H9 (cell line): ENCODE measurements around the gene KLHDC10. TPM values are rescaled to one million over a fixed set of nuclear protein-coding genes. Genes with fewer than 3 reads are reported as not detected.
"Not testable (repeated sequence)": the region's sequence is repeated elsewhere in the genome, so short reads cannot be mapped to it uniquely, and the experiment has no call there.

Experiments used
- DNase-seq: peaks from one replicate; pipeline ENCODE4 v3.0.0-alpha.2; 2017
- H2AFZ ChIP-seq: one replicate; pipeline ENCODE4 v1.6.1; 2013; ENCODE audit warnings: mild to moderate bottlenecking, low read length, control low read depth, moderate library complexity
- H2AK5ac ChIP-seq: 2 replicates; pipeline ENCODE4 v1.6.1; 2013; ENCODE audit warnings: low read length, control low read depth, mixed read lengths; ENCODE audit not compliant: insufficient read length
- H2BK120ac ChIP-seq: one replicate; pipeline ENCODE4 v1.6.1; 2013; ENCODE audit warnings: low read depth, mild to moderate bottlenecking, low read length, control low read depth, inconsistent platforms; ENCODE audit not compliant: poor library complexity, severe bottlenecking
- H2BK12ac ChIP-seq: 2 replicates; pipeline ENCODE4 v1.6.1; 2013; ENCODE audit warnings: low read length, control low read depth, mixed read lengths, low read depth; ENCODE audit not compliant: insufficient read length
- H2BK15ac ChIP-seq: 2 replicates; pipeline ENCODE4 v1.6.1; 2013; ENCODE audit warnings: low read depth, low read length, control low read depth
- H2BK20ac ChIP-seq: one replicate; pipeline ENCODE4 v1.6.1; 2013; ENCODE audit warnings: low read depth, mild to moderate bottlenecking, low read length, control low read depth, inconsistent platforms; ENCODE audit not compliant: poor library complexity, severe bottlenecking
- H2BK5ac ChIP-seq: 2 replicates; pipeline ENCODE4 v1.6.1; 2013; ENCODE audit warnings: low read length, control low read depth, mixed read lengths; ENCODE audit not compliant: insufficient read length
- H3K14ac ChIP-seq: 2 replicates; pipeline ENCODE4 v1.6.1; 2013; ENCODE audit warnings: low read length, control low read depth; ENCODE audit not compliant: insufficient read depth
- H3K18ac ChIP-seq: 2 replicates; pipeline ENCODE4 v1.6.1; 2013; ENCODE audit warnings: low read depth, mild to moderate bottlenecking, mixed read lengths, low read length, control low read depth; ENCODE audit not compliant: insufficient read length
- H3K23ac ChIP-seq: 2 replicates; pipeline ENCODE4 v1.6.1; 2013; ENCODE audit warnings: low read length, control low read depth, mixed read lengths, low read depth; ENCODE audit not compliant: insufficient read length
- H3K23me2 ChIP-seq: 2 replicates; pipeline ENCODE4 v1.6.1; 2013; ENCODE audit warnings: low read depth, mild to moderate bottlenecking, mixed read lengths, low read length, control low read depth; ENCODE audit not compliant: insufficient read length, poor library complexity, severe bottlenecking
- H3K27ac ChIP-seq: 2 replicates; pipeline ENCODE4 v1.5.1; 2013; ENCODE audit warnings: low read length, control low read depth, mixed read lengths, low read depth; ENCODE audit not compliant: insufficient read length
- H3K27me3 ChIP-seq: 2 replicates; pipeline ENCODE4 v1.6.1; 2013; ENCODE audit warnings: low read length, control low read depth, inconsistent platforms; ENCODE audit not compliant: insufficient read depth
- H3K4ac ChIP-seq: 2 replicates; pipeline ENCODE4 v1.6.1; 2013; ENCODE audit warnings: low read depth, mild to moderate bottlenecking, control low read depth, inconsistent platforms, low read length, moderate library complexity
- H3K4me1 ChIP-seq: 2 replicates; pipeline ENCODE4 v1.6.1; 2013; ENCODE audit warnings: low read length, control low read depth, inconsistent platforms; ENCODE audit not compliant: insufficient read depth
- H3K4me2 ChIP-seq: 2 replicates; pipeline ENCODE4 v1.6.1; 2013; ENCODE audit warnings: low read length, control low read depth, mixed read lengths; ENCODE audit not compliant: insufficient read length, insufficient read depth
- H3K56ac ChIP-seq: 2 replicates; pipeline ENCODE4 v1.6.1; 2013; ENCODE audit warnings: low read depth, mild to moderate bottlenecking, mixed read lengths, low read length, control low read depth; ENCODE audit not compliant: insufficient read length
- H3K79me1 ChIP-seq: 2 replicates; pipeline ENCODE4 v1.6.1; 2013; ENCODE audit warnings: low read depth, mild to moderate bottlenecking, moderate library complexity, low read length, control low read depth, inconsistent platforms; ENCODE audit not compliant: insufficient read depth, poor library complexity, severe bottlenecking
- H3K79me2 ChIP-seq: 2 replicates; pipeline ENCODE4 v1.6.1; 2013; ENCODE audit warnings: low read length, control low read depth, inconsistent platforms; ENCODE audit not compliant: insufficient read depth
- H3K9ac ChIP-seq: 2 replicates; pipeline ENCODE4 v1.6.1; 2013; ENCODE audit warnings: low read length, control low read depth, mixed read lengths; ENCODE audit not compliant: insufficient read length; ENCODE audit errors: extremely low read depth
- H3K9me3 ChIP-seq: one replicate; pipeline ENCODE4 v1.6.1; 2013; ENCODE audit warnings: low read depth, low read length, inconsistent platforms; ENCODE audit not compliant: control insufficient read depth
- H3T11ph ChIP-seq: one replicate; pipeline ENCODE4 v1.6.1; 2013; ENCODE audit warnings: mild to moderate bottlenecking, low read length, control low read depth, inconsistent platforms
- H4K20me1 ChIP-seq: one replicate; pipeline ENCODE4 v1.6.1; 2013; ENCODE audit not compliant: control insufficient read depth, insufficient read length, insufficient read depth
- H4K5ac ChIP-seq: 2 replicates; pipeline ENCODE4 v1.6.1; 2013; ENCODE audit warnings: low read depth, mild to moderate bottlenecking, mixed read lengths, low read length, control low read depth; ENCODE audit not compliant: insufficient read length
- H4K8ac ChIP-seq: replicated peaks from 2 replicates; pipeline ENCODE4 v1.6.1; 2013; ENCODE audit warnings: low read length, control low read depth, mixed read lengths, low read depth; ENCODE audit not compliant: insufficient read length
- H4K91ac ChIP-seq: 2 replicates; pipeline ENCODE4 v1.6.1; 2013; ENCODE audit warnings: low read depth, mild to moderate bottlenecking, moderate library complexity, mixed read lengths, low read length, control low read depth; ENCODE audit not compliant: insufficient read length
- H3K27ac Mint-ChIP-seq, 3 experiments: 2 replicates in 2 of 3; 3 replicates in 1 of 3; pipeline ENCODE4 v1.8.0; 2020 to 2021; ENCODE audit warnings: mixed read lengths in 3 of 3, mild to moderate bottlenecking in 1 of 3, moderate library complexity in 1 of 3
- H3K27me3 Mint-ChIP-seq: 2 replicates; pipeline ENCODE4 v1.8.0; 2021; ENCODE audit warnings: low read depth, mild to moderate bottlenecking, moderate library complexity, mixed read lengths
- H3K36me3 Mint-ChIP-seq, 3 experiments: 2 replicates in 2 of 3; 3 replicates in 1 of 3; pipeline ENCODE4 v1.8.0; 2020 to 2021; ENCODE audit warnings: low read depth in 3 of 3, mixed read lengths in 3 of 3; ENCODE audit not compliant: insufficient read depth in 1 of 3
- H3K4me1 Mint-ChIP-seq, 2 experiments: 2 replicates each; pipeline ENCODE4 v1.8.0; 2020; ENCODE audit warnings: mixed read lengths in 2 of 2
- H3K4me3 Mint-ChIP-seq, 2 experiments: 2 replicates in 1 of 2; 3 replicates in 1 of 2; pipeline ENCODE4 v1.8.0; 2020 to 2021; ENCODE audit warnings: mild to moderate bottlenecking in 2 of 2, mixed read lengths in 2 of 2, moderate library complexity in 1 of 2
- H3K9me3 Mint-ChIP-seq, 2 experiments: 2 replicates in 1 of 2; 3 replicates in 1 of 2; pipeline ENCODE4 v1.8.0; 2020; ENCODE audit warnings: mild to moderate bottlenecking in 2 of 2, mixed read lengths in 2 of 2, moderate library complexity in 1 of 2
- CTCF ChIP-seq: fragments of 200-600 bp; sonication (generic); conservative IDR thresholded peaks from 3 replicates; pipeline ENCODE4 v1.8.0; 2021; ENCODE audit warnings: antibody characterized with exemption, mild to moderate bottlenecking
- WGBS: extraction: QIAGEN DNeasy Blood & Tissue Kit; methylation state at CpG from one replicate; pipeline ENCODE4 v1.1.7; 2013; ENCODE audit warnings: missing lambda C conversion rate, low lambda C conversion rate, mixed read lengths; ENCODE audit not compliant: insufficient read length; ENCODE audit errors: extremely low coverage; 5-methylcytosine and 5-hydroxymethylcytosine counted together
- total RNA-seq: library from RNA; stranded (reverse); gene quantifications from 2 replicates; pipeline ENCODE4 v1.2.1, GENCODE V29; 2021

The KLHDC10 gene
- total RNA-seq, 1 experiment from 2014 or later: 17.3 TPM

DNA sequence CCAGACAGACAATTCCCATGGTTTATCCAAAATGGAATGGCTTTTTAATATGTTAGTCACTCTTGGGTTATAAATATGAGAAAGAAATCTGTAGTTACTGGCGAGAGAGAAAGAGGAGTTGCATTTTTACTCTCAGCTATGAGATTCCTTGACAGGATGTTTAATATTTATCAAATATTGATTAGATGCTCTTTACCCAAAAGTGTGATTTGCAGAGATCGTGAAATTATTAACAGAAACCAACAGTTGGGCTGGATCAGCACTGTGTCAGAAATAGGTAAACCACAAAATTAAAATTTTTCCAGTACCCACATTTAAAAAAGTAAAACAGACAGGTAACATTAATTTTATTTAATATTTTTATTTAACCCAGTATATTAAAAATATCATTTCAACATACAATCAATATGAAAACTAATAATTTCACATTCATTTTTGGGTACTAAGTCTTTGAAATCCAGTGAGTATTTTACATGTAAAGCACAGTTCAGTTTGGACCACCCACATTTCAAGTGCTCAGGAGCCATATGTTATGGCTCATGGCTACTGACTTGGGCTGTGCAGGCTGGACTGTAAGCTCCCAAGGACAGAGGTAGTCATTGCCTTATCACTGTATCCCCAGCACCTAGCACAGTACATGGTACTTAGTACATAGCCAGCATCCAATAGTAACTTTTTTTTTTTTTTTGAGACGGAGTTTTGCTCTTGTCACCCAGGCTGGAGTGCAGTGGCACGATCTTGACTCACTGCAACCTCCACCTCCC, 42.5 kb downstream of the KLHDC10 start:
- no CpG with 5 or more reads among the region's 4 CpGs for WGBS
- Histone ChIP-seq H3K4ac (no peak overlapping the region), H2BK15ac (no peak overlapping the region), H3K79me2 (no peaks in the 10 kb centered on the region), H2BK120ac (no peak overlapping the region), H4K5ac (no peak overlapping the region), H2BK20ac (no peak overlapping the region), H3K14ac (no peak overlapping the region), H2AFZ (no peak overlapping the region), H3K18ac (no peak overlapping the region), H3K23me2 (no peaks in the 10 kb centered on the region), H3K27me3 (no peaks in the 10 kb centered on the region), H3K56ac (no peak overlapping the region), H3K79me1 (no peaks in the 10 kb centered on the region), H4K91ac (no peak overlapping the region), H2BK12ac (no peak overlapping the region), H4K20me1 (no peaks in the 10 kb centered on the region), H3K4me2 (no peak overlapping the region), H3K27ac (no peak overlapping the region), H3K9me3 (no peaks in the 10 kb centered on the region), H3K4me1 (no peaks in the 10 kb centered on the region; the same call in 1 of the 2 replicates), H2BK5ac (no peak overlapping the region), H4K8ac (no peak overlapping the region), H3T11ph (no peak overlapping the region), H3K23ac (no peak overlapping the region), H2AK5ac (no peak overlapping the region), H3K9ac (no peak overlapping the region)
- Mint-ChIP-seq H3K27ac (no peak overlapping the region), H3K4me3 (no peak overlapping the region), H3K27me3 (no peaks in the 10 kb centered on the region; the same call in 1 of the 2 replicates), H3K9me3 (peaks cover 4 to 6% of the 10 kb centered on the region in 2 experiments; a peak in 4 of 5 replicates), H3K4me1 (no peaks in the 10 kb centered on the region), H3K36me3 (peaks cover 4 to 8% (median 5%) of the 10 kb centered on the region in 3 experiments; a peak in 5 of 7 replicates)
- DNase-seq: no peak
- TF ChIP-seq CTCF: no peak

DNA sequence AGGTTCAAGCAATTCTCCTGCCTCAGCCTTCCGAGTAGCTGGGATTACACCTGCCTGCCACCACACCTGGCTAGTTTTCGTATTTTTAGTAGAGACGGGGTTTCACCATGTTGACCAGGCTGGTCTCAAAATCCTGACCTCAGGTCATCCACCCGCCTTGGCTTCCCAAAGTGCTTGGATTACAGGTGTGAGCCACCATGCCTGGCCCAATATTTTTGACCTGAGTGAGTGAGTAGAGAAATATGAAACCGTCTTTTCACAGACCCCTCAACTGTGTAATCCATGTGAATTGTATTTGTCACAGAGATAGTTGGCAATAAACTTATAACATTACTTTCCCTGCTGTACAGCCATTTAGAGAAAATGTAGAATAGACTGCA, 43.1 kb downstream of the KLHDC10 start:
- not testable (repeated sequence) for H3K4me1 Mint-ChIP-seq, H3K27me3 Mint-ChIP-seq, H2AFZ ChIP-seq, H3K4me1 ChIP-seq, DNase-seq, H3K23ac ChIP-seq, H3K4me2 ChIP-seq, H2BK15ac ChIP-seq, H2AK5ac ChIP-seq, H2BK12ac ChIP-seq, H3K23me2 ChIP-seq, H3K79me1 ChIP-seq, H2BK20ac ChIP-seq, H3K27ac Mint-ChIP-seq, H2BK120ac ChIP-seq, H3K9me3 Mint-ChIP-seq, H3K18ac ChIP-seq, H3K4me3 Mint-ChIP-seq, H3T11ph ChIP-seq, H3K56ac ChIP-seq, H2BK5ac ChIP-seq, H3K14ac ChIP-seq, H3K9me3 ChIP-seq, H4K20me1 ChIP-seq, H4K91ac ChIP-seq, H4K5ac ChIP-seq, H3K79me2 ChIP-seq, H4K8ac ChIP-seq, H3K27ac ChIP-seq, H3K27me3 ChIP-seq, H3K9ac ChIP-seq, H3K4ac ChIP-seq
- H3K36me3 Mint-ChIP-seq: peaks cover 2 to 11% (median 9%) of the 10 kb centered on the region in 3 experiments; a peak in 6 of 7 replicates
- no CpG with 5 or more reads among the region's 5 CpGs for WGBS
